Myocyte (in vitro differentiated cells): ENCODE measurements around the gene APOO. TPM values are rescaled to one million over a fixed set of nuclear protein-coding genes. Genes with fewer than 3 reads are reported as not detected.
"Not testable (repeated sequence)": the region's sequence is repeated elsewhere in the genome, so short reads cannot be mapped to it uniquely, and the experiment has no call there.

Experiments used
- DNase-seq: peaks from one replicate; pipeline ENCODE4 v3.0.0-alpha.2; 2012; ENCODE audit warnings: low read depth
- total RNA-seq: library from RNA; depleted of rRNA; stranded (reverse); fragments of >200 nt; gene quantifications from 2 replicates; pipeline ENCODE4 v1.2.3, GENCODE V29; 2014

Gene APOO
- total RNA-seq, 1 donor from 2014 or later = 25.6 TPM

DNA sequence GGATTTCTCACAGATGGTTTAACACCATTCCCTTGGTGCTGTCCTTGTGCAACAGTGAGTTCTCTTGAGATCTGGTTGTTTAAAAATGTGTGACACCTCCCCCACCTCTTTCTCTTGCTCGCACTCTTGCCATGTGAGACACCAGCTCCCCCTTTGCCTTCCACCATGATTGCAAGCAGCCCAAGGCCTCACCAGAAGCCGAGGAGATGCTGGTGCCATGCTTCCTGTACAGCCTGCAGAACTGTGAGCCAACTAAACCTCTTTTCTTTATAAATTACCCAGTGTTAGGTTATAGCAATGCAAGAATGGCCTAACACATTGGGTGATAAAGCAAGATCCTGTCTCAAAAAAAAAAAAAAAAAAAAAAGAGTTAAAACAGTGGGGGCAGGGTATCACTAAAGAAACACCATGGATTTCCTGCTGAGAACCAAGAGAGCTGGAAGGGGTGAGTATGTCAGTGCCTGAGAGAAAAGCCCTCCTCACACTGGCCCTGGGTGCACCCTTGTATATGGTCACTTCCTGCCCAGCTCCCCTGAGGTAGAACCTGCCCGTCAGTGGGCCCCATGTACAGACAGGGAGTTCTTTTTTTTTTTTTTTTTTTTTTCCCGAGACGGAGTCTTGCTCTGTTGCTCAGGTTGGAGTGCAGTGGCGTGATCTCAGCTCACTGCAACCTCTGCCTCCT, 46.4 kb downstream of the APOO start:
- DNase-seq = no peak

DNA sequence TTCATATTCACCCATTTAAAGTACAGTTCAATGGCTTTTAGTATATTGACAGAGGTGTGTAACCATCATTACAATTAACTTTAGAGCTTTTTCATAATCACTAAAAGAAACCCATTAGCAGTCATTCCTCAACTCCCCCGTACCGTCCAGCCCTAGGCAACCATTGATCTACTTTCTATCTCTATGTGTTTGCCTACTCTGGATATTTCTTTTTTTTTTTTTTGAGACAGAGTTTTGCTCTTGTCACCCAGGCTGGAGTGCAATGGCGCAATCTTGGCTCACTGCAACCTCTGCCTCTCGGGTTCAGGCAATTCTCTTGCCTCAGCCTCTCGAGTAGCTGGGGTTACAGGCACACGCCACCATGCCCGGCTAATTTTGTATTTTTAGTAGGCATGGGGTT, 48.5 kb downstream of the APOO start:
- DNase-seq = not testable (repeated sequence)

DNA sequence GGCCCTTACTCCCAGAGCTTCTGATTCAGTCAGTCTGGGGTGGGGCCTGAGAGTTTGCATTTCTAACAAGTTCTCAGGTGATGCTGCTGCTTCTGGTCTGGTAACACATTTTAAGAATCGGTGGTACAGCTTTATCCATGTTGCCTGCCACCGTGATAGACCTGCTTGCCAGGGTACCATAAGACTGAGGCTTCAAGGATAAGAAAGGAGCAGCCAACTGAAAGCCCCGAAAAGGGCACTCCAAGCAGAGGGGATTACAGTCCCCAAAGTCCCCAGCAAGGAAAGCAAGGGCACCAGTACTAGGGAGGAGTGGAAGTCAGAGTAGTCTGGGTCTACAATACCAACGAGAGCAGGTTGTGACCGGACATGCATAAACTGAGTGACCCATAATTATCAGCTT, 49.8 kb downstream of the APOO start:
- no peak for DNase-seq

DNA sequence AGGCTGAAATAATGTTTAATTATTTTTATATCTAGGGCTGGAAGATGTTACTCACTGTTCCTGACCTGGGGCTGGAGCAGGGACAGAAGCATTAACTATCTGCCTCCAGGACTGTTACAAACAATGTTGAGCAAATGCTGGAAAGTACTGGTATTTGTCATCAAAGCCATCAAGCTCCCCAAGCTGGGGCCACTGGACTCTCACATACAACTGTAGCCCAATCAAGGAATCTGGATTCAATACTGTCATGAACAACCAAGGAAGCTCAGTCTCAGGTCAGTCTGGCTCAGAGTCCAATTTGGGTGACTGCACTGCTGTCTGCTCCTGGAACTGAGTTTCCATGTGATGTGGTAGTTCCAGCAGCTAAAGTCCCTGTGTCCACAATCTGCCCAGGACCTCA, 50.4 kb downstream of the APOO start:
- DNase-seq = no peak

DNA sequence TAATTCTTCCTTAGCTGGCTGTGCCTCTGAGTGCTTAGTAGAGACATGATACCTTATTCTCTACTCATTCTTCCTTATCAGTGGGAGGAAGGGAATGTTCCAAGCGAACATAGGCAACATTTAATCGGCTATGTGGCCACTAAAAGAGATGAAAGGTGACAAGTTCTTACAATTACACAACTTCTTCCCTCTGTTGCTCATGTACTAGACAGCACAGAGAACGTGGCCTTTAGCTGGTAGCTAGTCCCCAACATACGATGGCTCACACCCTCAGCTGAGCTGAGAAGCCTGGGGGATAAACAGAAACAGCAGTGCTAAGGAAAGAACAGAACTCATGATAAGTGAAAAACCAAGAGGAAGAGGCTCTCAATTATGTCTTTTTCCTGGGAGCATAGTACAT, 52.2 kb downstream of the APOO start:
- DNase-seq = no peak

DNA sequence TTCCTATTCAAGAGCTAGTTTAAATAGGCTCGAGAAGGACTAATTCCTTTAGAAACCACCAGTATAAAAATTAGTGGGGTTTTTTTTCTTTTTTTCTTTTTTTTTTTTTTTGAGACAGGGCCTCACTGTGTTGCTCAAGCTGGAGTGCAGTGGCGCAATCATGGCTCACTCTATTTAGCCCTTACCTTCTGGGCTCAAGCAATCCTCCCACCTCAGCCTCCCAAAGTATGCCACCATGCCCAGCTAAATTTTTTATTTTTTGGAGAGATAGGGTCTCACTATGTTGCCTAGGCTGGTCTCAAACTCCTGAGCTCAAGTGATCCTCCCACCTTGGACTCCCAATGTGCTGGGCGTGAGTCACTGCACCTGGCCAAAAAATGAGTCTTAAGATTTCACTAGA, 52.8 kb downstream of the APOO start:
- DNase-seq = no peak

DNA sequence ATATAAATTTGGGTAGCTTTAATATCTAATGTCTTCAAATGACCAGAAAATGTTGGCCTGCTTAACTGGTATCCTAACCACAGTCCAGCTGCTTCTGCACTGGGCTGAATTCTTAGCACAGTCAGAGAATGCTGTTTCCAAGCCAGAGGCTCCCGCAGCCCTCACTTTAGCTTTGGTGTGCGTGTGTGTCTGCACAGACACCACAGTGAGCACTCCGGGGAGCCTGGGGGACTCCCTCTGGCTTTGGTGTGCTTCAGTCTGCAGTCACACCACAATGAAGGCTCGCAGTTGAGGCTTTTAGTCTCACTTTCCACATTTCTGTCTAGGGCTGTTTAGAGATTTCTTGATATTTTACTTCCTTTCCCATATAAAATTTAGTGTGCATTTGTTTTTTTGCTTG, 53.6 kb downstream of the APOO start:
- peak; percentile 70 for DNase-seq

DNA sequence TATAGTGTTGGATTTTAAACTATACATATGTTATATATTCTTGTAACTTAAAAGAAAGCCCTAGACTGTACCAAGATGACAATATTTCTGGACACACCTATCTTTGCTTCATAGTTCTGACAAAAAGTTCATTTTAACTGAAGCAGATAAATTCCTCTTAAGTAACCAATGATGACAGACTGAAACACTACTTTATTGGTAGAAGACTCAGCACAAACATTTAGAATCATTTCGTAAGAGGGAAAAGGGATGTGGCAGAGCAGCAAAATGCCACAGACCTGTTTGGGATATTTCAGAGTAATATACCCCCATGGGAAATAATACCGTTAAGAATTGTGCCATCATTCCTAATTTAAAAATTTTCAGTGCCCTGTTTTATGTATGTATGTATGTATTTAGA, 56.2 kb downstream of the APOO start:
- DNase-seq = no peak

DNA sequence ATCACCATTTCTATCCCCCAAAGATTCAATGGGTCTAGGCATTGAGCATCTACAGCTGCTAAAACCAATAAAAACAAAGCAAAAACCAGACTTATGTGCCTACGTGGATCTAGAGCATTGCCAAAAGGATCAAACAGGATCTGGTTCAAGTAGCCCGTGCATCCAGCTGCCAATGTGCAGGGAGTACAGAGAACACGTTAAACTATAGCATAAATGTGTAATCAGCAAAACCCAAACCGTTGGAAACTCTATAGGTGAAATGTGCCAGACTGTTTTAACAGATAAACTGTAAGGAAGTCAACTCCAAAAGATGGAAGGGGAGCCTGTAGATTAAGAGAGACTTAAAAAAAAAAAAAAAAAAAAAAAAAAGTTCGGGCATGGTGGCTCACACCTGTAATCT, 58.5 kb downstream of the APOO start:
- no peak for DNase-seq

DNA sequence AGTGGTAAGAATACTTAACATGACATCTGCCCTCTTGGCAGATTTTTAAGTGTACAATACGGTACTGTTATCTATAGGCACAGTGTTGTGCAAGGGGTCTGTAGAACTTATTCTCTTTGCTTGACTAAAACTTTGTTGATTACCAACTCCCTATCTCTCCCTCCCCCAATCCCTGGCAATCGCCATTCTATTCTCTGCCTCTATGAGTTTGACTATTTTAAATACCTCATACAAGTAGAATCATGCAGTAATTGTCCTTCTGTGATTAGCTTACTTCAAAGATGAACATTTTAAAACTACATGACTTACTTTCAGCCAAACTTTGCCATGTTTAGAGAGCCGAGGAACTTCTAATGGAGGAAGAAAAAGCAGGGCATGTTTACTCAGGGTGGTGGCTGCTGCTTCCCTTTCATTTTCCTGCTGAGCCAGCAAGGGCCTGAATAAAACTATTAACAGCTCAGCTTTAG, 62.4 kb downstream of the APOO start:
- no peak for DNase-seq

DNA sequence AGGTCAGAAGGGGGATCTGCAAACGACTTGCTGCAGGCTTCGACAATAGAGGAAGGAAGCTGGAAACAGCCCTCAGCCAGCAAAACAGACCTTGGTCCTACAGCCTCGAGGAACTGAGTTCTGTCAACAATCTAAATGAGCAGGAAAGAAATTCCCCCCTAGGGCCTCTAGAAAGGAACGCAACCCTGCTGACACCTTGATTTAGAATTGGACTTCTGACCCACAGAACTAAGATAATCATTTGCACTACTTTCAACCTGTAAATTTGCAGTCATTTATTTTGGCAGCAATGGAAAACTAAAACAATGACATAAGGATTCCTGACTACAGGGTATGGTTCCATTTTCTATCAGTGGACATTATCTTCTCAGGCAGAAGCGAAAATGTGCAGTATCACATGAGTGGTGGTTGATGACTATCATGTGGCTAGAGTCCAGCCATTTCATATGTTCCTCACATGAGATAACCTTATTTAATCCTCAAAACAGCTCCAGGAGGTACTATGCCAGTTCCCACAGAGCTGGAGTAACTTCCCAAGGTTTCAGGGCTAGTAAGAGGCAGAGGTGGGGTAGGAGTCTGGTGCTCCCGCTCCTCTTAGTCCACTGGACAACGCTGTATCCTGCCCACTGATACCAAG, 63.1 kb downstream of the APOO start:
- DNase-seq = no peak

DNA sequence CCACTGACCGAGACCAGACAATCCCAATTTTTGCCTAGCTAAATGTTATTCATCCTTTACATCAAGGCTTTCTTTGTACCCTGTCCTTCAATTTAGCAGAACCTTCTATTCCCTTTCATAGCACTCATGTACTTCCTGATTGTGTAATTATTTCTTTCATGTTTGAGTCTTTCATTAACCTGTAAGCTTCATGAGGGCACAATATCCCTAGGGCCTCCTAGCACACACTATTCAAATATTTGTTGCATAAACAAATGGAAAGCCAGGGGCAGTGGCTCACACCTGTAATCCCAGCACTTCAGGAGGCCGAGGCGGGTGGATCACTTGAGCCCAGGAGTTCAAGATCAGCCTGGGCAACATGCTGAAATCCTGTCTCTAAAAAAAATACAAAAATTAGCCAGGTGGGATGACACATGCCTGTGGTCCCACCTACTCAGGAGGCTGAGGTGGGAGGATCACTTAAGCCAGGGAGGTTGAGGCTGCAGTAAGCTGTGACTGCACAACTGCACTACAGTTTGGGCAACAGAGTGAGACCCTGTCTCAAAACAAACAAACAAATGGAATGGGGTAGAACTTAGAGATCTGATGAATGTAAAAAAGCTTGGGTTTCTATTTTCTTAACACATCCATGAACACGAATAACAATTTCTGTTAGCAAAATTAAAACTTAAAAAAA, 65.8 kb downstream of the APOO start:
- no peak for DNase-seq

DNA sequence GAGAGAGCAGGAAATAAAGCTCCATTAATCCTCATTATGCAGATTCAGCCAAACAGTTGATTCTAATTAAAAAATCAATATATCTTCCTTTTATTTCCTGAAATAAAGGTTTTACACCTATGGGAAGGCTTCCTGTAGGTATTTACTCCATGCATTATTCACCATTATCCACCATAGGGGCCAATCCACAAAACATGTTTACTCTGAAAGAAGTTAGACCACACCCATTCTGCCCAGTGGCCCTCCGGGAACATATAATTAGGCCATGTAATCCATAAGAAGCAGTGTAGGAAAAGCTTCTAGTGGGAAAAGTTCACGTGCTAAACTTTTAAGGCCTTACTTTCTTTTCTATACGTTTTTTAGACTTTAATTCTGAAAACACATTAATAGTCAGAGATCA, 67.1 kb downstream of the APOO start:
- no peak for DNase-seq

DNA sequence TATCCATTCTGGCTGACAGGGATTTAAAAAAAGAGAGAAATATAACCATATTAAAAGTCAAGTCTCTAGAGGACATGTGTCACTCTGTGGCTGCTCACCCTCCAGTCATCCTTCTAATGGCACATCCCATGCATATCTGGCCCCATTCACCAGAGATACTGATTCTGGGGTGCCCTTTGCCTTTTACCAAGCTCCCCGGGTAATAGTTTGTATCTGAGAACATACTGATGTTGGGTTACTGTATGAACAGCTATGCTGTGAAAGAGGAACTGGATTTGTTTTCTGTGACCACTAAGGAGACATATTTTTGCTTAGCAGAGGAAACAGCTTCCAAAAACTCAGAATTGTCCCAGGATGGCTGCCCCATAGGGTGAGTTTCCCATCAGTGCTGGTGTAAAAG, 68.8 kb downstream of the APOO start:
- DNase-seq = no peak

DNA sequence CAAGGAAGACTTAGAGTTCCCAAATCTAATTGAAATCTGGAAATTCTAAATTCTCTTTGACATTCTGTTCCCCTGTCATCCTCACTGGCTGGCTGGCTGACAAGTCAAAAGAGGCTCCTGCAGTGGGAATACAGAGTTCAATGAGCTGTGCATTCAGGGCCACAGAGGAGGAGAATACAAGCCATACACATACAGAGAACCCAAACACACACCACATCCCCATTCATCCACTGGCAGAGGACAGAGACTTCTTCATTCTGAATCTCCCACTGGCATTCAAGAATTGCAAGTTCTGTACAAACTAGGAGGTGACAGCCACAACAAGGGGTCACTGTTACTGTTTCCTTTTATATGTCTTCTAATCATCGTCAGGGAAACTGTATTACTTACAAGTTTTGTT, 75.0 kb downstream of the APOO start:
- DNase-seq = no peak

DNA sequence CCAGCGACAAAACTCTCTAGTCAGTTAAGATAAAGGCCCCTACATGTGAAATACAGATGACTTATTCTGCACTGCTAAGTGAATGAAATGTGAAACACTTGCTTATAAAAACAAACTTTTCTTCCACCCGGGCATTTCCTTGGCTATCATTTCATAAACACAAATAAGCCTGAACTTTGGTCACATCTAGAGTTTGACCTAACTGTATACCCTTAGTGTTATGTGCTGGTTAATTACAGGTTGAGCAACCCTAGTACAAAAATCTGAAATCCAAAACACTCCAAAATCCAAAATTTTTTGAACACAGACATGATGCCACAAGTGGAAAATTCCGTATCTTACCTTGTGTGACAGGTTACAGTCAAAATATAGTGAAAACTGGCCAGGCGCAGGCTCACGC, 78.9 kb downstream of the APOO start:
- DNase-seq = no peak

DNA sequence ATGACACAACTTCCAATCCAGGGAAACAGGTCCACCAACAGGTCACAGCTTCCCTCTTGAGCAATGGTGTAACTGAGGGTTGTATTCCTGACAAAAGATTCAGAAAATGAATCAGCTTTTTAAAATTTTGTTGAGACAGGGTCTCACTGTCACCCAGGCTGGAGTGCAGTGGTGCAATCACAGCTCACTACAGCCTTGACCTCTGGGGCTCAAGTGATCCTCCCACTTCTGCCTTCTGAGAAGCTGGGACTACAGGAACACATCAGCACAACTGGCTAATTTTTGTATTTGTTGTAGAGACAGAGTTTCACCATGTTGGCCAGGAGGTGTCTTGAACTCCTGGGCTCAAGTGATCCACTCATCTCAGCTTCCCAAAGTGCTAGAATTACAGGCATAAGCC, 81.1 kb downstream of the APOO start:
- DNase-seq = no peak

DNA sequence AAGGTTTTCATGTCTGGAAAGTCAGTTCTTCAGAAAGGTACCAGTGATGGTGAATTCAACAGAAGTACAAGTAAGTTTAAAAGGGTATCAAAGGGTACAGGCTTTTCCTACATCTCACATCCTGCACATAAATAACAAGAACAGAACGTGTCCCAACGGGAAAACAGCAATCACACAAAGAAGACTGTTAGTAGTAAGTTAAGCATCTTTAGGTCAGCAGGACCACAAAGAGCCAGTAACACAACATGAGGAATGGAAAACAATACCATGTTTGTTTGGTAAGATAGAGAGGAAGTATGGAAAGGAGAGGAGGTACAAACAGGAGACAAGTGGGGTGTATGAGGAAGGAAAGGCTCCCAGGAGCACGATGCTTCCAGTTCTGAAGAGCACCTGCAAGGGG, 81.5 kb downstream of the APOO start:
- no peak for DNase-seq

DNA sequence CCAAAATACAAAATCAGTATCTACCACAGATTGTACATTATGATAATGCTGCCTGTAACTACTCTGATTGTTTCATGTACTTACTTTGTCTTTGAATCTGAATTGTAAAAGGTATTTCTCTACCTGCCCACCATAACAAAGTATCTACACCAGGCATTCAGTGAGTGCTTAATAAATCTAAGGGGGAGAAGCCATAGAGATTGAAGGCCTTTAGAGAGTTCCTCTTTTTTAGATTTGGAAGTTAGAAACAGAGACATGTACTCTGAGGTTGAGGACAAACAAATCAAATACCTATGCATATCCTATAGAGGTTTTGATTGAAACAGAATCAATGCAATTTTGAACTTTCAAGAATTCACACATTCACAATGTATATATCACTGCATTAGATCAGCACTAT, 82.1 kb downstream of the APOO start:
- no peak for DNase-seq

DNA sequence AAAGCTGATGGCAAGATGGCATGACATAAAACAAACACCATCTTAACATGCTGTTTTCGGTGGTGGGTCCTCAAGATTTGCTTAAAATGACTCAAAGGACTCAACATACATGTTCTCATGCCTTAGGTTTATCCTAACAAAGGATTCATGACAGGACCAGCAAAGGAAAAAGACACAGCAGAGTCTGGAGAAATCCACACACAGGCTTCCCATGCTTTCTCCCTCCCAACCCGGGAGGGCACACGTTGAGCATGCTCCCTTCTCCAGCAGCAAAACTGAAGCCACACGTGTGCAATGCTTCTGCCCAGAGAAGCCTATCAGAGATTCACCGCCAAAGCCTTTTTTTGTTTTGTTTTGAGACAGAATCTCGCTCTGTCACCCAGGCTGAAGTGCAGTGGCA, 84.9 kb downstream of the APOO start:
- no peak for DNase-seq

DNA sequence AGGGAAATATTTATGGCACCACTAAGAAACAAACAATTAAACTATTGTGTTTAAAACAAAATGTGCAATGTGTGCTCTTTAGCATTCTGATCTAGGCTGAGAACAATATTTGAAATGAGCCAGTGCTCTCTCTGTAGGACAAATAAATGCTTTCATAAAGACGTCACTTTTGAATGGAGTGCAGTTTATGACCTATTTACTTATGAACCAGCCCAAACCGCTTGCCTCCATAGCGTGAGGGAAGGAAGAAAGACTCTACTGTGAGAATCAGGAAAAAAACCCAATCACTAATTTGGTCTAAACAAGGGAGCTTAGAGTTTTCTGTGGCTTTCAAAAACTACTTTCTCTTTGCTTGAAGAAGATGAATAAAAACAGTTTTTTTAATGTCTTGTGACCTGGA, 85.3 kb downstream of the APOO start:
- no peak for DNase-seq

DNA sequence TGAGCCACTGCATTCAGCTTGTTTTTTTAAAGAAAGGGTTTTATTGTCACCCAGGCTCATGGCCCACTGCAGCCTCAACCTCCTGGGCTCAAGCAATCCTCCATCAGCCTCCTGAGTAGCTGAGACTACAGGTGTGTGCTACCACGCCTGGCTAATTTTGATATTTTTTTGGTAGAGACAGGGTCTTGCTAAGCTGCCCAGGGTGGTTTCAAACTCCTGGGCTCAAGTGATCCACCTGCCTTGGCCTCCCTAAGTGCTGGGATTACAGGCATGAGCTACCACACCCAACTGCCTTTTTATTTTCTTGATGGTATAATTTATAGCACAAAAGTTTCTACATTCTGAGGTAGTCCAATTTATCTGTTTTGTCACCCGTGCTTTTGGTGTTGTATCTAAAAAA, 85.9 kb downstream of the APOO start:
- no peak for DNase-seq
